GM12878 (cell line): ENCODE data around the gene SLC6A9. TPM values are rescaled to one million over a fixed set of nuclear protein-coding genes. Genes with fewer than 3 reads are reported as not detected.

Source experiments
- ATAC-seq: fragments of 200-7000 bp; cut with Tn5 transposase; 3 replicates; pipeline ENCODE4 v1.9.1; 2020; ENCODE audit warnings: mild to moderate bottlenecking, moderate library complexity
- BruUV-seq: library from RNA; stranded (reverse); fragments of 400-500 nt; replicated peaks from 2 replicates; lab custom pipeline; 2021; lab: Mats Ljungman, UMichigan
- CTCF ChIA-PET: fragments of 300-600 bp; sonication (Branson Sonifier 250); formaldehyde crosslinking; extraction: SDS; loops from one replicate; lab custom pipeline; 2021; ENCODE audit warnings: inconsistent platforms; lab: Yijun Ruan, JAX
- POLR2A ChIA-PET: fragments of 350-600 bp; formaldehyde crosslinking; extraction: SDS; loops from one replicate; lab custom pipeline; 2021; ENCODE audit warnings: inconsistent platforms; lab: Charles Lee
- RAD21 ChIA-PET: fragments of 300-600 bp; sonication (Branson Sonifier 250); formaldehyde crosslinking; loops from one replicate; lab custom pipeline; 2023; ENCODE audit warnings: antibody characterized with exemption; ENCODE audit not compliant: unreplicated experiment; lab: Charles Lee
- SMC1A ChIA-PET: fragments of 300-600 bp; sonication (Branson Sonifier 250); formaldehyde crosslinking; loops from one replicate; lab custom pipeline; 2023; ENCODE audit not compliant: unreplicated experiment, uncharacterized antibody; lab: Charles Lee
- DNase-seq: peaks from one replicate; pipeline ENCODE4 v3.0.0-alpha.2; 2011; ENCODE audit warnings: low read depth, low spot score
- FAIRE-seq: peaks from 3 replicates; lab custom pipeline; 2011; peaks lifted over from hg19 to GRCh38; lab: Jason Lieb, UNC
- H2AFZ ChIP-seq: 2 replicates; pipeline ENCODE4 v1.6.0; 2011; ENCODE audit warnings: low read depth, low read length, control low read depth; ENCODE audit not compliant: control insufficient read depth
- H3K27ac ChIP-seq: 2 replicates; pipeline ENCODE4 v1.5.1; 2011; ENCODE audit warnings: control low read depth; ENCODE audit not compliant: control insufficient read depth, insufficient read depth
- H3K27me3 ChIP-seq, 2 experiments: replicated peaks in 1 of 2; 2 replicates each; pipeline versions ENCODE4 v1.6.0 to v1.6.1; 2011; ENCODE audit warnings: low read length in 1 of 2; ENCODE audit not compliant: control insufficient read depth in 2 of 2, insufficient read depth in 2 of 2
- H3K36me3 ChIP-seq, 2 experiments: 2 replicates each; pipeline ENCODE4 v1.5.1; 2011; ENCODE audit warnings: low read length in 1 of 2; ENCODE audit not compliant: control insufficient read depth in 2 of 2, insufficient read depth in 2 of 2
- H3K4me1 ChIP-seq: 2 replicates; pipeline ENCODE4 v1.6.1; 2011; ENCODE audit warnings: mild to moderate bottlenecking, low read length, moderate library complexity, mixed read lengths; ENCODE audit not compliant: control insufficient read depth, insufficient read depth
- H3K4me2 ChIP-seq: 2 replicates; pipeline ENCODE4 v1.6.0; 2011; ENCODE audit warnings: control low read depth; ENCODE audit not compliant: control insufficient read depth, insufficient read depth
- H3K4me3 ChIP-seq: fragments of 200-600 bp; sonication (generic); 2 replicates; pipeline ENCODE4 v1.5.1; 2016
- H3K79me2 ChIP-seq: 2 replicates; pipeline ENCODE4 v1.6.0; 2011; ENCODE audit warnings: low read length; ENCODE audit not compliant: control insufficient read depth, insufficient read depth
- H3K9ac ChIP-seq: 2 replicates; pipeline ENCODE4 v1.8.0; 2011; ENCODE audit warnings: low read length, control low read depth, mixed read lengths; ENCODE audit not compliant: control insufficient read depth, insufficient read depth
- H3K9me3 ChIP-seq: replicated peaks from 3 replicates; pipeline ENCODE4 v1.5.1; 2011; ENCODE audit warnings: mild to moderate bottlenecking, low read length; ENCODE audit not compliant: control insufficient read depth, insufficient read depth
- H4K20me1 ChIP-seq: 2 replicates; pipeline ENCODE4 v1.6.0; 2011; ENCODE audit not compliant: control insufficient read depth, insufficient read depth
- BCL11A ChIP-seq: IDR thresholded peaks from 2 replicates; pipeline ENCODE4 v1.6.1; 2011; ENCODE audit warnings: low read depth, low read length
- BCLAF1 ChIP-seq: fragments of 450-650 bp; IDR thresholded peaks from 2 replicates; pipeline ENCODE4 v1.6.1; 2017; ENCODE audit warnings: antibody characterized with exemption, mild to moderate bottlenecking, moderate library complexity
- CBX3 ChIP-seq: fragments of 200-600 bp; sonication (generic); IDR thresholded peaks from 2 replicates; pipeline ENCODE4 v1.6.1; 2016; ENCODE audit warnings: low read depth, borderline replicate concordance
- CHD2 ChIP-seq: IDR thresholded peaks from 2 replicates; pipeline ENCODE4 v1.6.1; 2011; ENCODE audit warnings: low read depth, low read length, improper control_type of control experiment, borderline replicate concordance
- DPF2 ChIP-seq: fragments of 450-650 bp; IDR thresholded peaks from 2 replicates; pipeline ENCODE4 v1.6.1; 2017; ENCODE audit warnings: mild to moderate bottlenecking
- EED ChIP-seq: sonication (generic); IDR thresholded peaks from 2 replicates; pipeline ENCODE4 v1.6.1; 2016; ENCODE audit warnings: antibody characterized with exemption, low read depth
- EGR1 ChIP-seq, 2 experiments: IDR thresholded peaks; 1 replicate in 1 of 2; 2 replicates in 1 of 2; pipeline ENCODE4 v1.6.1; 2011 to 2012; ENCODE audit warnings: low read depth in 2 of 2, low read length in 2 of 2, borderline replicate concordance in 1 of 2, mild to moderate bottlenecking in 1 of 2, moderate library complexity in 1 of 2
- MAX ChIP-seq: IDR thresholded peaks from 2 replicates; pipeline ENCODE4 v1.6.1; 2012; ENCODE audit warnings: low read depth, low read length, improper control_type of control experiment
- MEF2B ChIP-seq: fragments of 450-650 bp; IDR thresholded peaks from 2 replicates; pipeline ENCODE4 v1.6.1; 2018; ENCODE audit warnings: mild to moderate bottlenecking, moderate library complexity; ENCODE audit not compliant: partially characterized antibody, poor library complexity, severe bottlenecking
- MYB ChIP-seq: fragments of 150-350 bp; IDR thresholded peaks from 2 replicates; pipeline ENCODE4 v1.6.1; 2014; ENCODE audit warnings: mild to moderate bottlenecking, low read depth, low read length, borderline replicate concordance
- RAD21 ChIP-seq: IDR thresholded peaks from 2 replicates; pipeline ENCODE4 v1.6.1; 2011; ENCODE audit warnings: mild to moderate bottlenecking, low read depth, low read length, moderate library complexity; ENCODE audit not compliant: insufficient read depth
- RAD51 ChIP-seq: fragments of 450-650 bp; IDR thresholded peaks from 2 replicates; pipeline ENCODE4 v1.6.1; 2016; ENCODE audit warnings: moderate library complexity, mild to moderate bottlenecking, inconsistent platforms
- SREBF2 ChIP-seq: IDR thresholded peaks from 2 replicates; pipeline ENCODE4 v1.6.1; 2012; ENCODE audit warnings: mild to moderate bottlenecking, low read length
- SUZ12 ChIP-seq: fragments of 200-600 bp; sonication (generic); IDR thresholded peaks from one replicate; pipeline ENCODE4 v1.6.1; 2018; ENCODE audit warnings: antibody characterized with exemption, mild to moderate bottlenecking; ENCODE audit not compliant: unreplicated experiment
- ZNF207 ChIP-seq: fragments of 450-650 bp; IDR thresholded peaks from 2 replicates; pipeline ENCODE4 v1.6.1; 2014; ENCODE audit warnings: antibody characterized with exemption, mild to moderate bottlenecking, borderline replicate concordance
- ZNF592 ChIP-seq: fragments of 450-650 bp; IDR thresholded peaks from 2 replicates; pipeline ENCODE4 v1.6.1; 2017; ENCODE audit warnings: mild to moderate bottlenecking, moderate library complexity
- WGBS: methylation state at CpG from one replicate; pipeline ENCODE4 v1.1.6; 2016; ENCODE audit warnings: low lambda C conversion rate; ENCODE audit not compliant: insufficient replicate concordance, insufficient coverage; ENCODE audit errors: missing lambda C conversion rate; 5-methylcytosine and 5-hydroxymethylcytosine counted together
- in situ Hi-C: fragments of 300-500 bp; cut with MboI; formaldehyde crosslinking; loops from 9 replicates; pipeline ENCODE4 v1.14.3; 2018; ENCODE audit warnings: mixed read lengths
- intact Hi-C: fragments of 100-400 bp; cut with micrococcal nuclease; formaldehyde crosslinking; loops from one replicate; pipeline ENCODE4 v1.14.2; 2022; ENCODE audit not compliant: unreplicated experiment
- polyA plus RNA-seq, 11 experiments: library from polyadenylated mRNA; depleted of rRNA in 4 of 11; unstranded in 6 of 11; stranded (reverse) in 5 of 11; fragments of >200 nt; fragmentation: Nextera tagmentation in 4 of 11; fragmentation: Illumina TruSeq in 1 of 11; extraction: Ambion mirVana in 4 of 11; extraction: Trizol in 1 of 11; gene quantifications; 1 replicate in 1 of 11; 2 replicates in 10 of 11; pipeline versions ENCODE4 v1.2.1 to v1.2.3, GENCODE V29; 2011 to 2016; ENCODE audit warnings: inconsistent platforms in 2 of 11, missing spikeins in 2 of 11, low read depth in 1 of 11
- total RNA-seq, 4 experiments: library from RNA; depleted of rRNA in 3 of 4; stranded (reverse); fragments of >200 nt in 3 of 4; fragmentation: Illumina TruSeq in 1 of 4; extraction: Trizol in 1 of 4; gene quantifications; 2 replicates each; pipeline versions ENCODE4 v1.2.1 to v1.2.3, GENCODE V29; 2013 to 2021

SLC6A9 gene
- total and polyA plus RNA-seq, 10 of the 15 experiments (the other 5 are each of a cell fraction or from before 2014, with no cell fraction given) = 0.02 to 2.0 (median 0.63) TPM

- Histone ChIP-seq H2AFZ (no peak overlapping the region), H3K4me3 (peak overlapping the region; percentile 94), H3K4me1 (peaks cover 10% of the 10 kb centered on the region), H3K27ac (no peak overlapping the region), H3K4me2 (peak overlapping the region; percentile 98), H3K9me3 (no peaks in the 10 kb centered on the region), H3K79me2 (peaks cover 23% of the 10 kb centered on the region), H3K9ac (peak overlapping the region; percentile 85), H3K27me3 (no peaks in the 10 kb centered on the region), H3K36me3 (0 out of 4 replicates have a peak, but pooled peaks cover 0 to 4% of the 10 kb centered on the region in 2 experiments), H4K20me1 (no peaks in the 10 kb centered on the region)
- DNase-seq = no peak
- ChIA-PET SMC1A (interaction anchor here (5.9 to 7.2 kb wide), 2 partner anchors 14 to 183 kb away, joined by 65 to 100 read pairs; partner anchors contain the start of gene ARTN), RAD21 (interaction anchor here (1.7 to 2.7 kb wide), 2 partner anchors 184 to 294 kb away, joined by 7 to 11 read pairs; no protein-coding TSS in a partner anchor), POLR2A (interaction anchor here (0.5 to 3.4 kb wide), 2 partner anchors 27 to 553 kb away, joined by 3 to 18 read pairs; partner anchors contain the start of gene ATP6V0B), CTCF (interaction anchor here (1.6 to 10.4 kb wide), 4 partner anchors 14 to 185 kb away, joined by 4 to 167 read pairs (median 88); partner anchors contain the start of genes ARTN and ATP6V0B)
- intact Hi-C loops (loop anchor here (2.0 to 5.0 kb wide), 4 partner anchors 27 to 297 kb away; partner anchors contain the start of genes ATP6V0B, KDM4A and ST3GAL3), in situ Hi-C loops (no loop called here)
- FAIRE-seq = no peak
- no TSS peak for BruUV-seq
- no peak for ATAC-seq
- 13% methylated on average over 3 of the region's 3 CpGs for WGBS
- TF ChIP-seq MAX (no peak), SREBF2 (no peak), EED (no peak), DPF2 (no peak), BCLAF1 (no peak), RAD21 (no peak), BCL11A (no peak), SUZ12 (no peak), MEF2B (no peak), EGR1 (IDR thresholded peaks at IDR 0.05; ENCODE audit: borderline replicate concordance in 1 of 2, low read depth in 2 of 2, low read length in 2 of 2) (no peak), RAD51 (no peak), CBX3 (no peak), CHD2 (no peak), MYB (no peak), ZNF207 (no peak), ZNF592 (no peak)
Measured at GRCh38 chr1:43947874-43948437, 83.3 kb downstream of the SLC6A9 start.
